Natural killer cell (primary cell): ENCODE data around the gene FAIM2. TPM values are rescaled to one million over a fixed set of nuclear protein-coding genes. Genes with fewer than 3 reads are reported as not detected.

Experiments used
- ATAC-seq, 3 donors: fragments of 150-1000 bp in 2 of 3; fragments of 200-7000 bp in 1 of 3; cut with Tn5 transposase; 1 replicate in 1 of 3; 2 replicates in 2 of 3; pipeline ENCODE4 v1.10.0; 2021; ENCODE audit warnings: mild to moderate bottlenecking in 2 of 3, moderate library complexity in 2 of 3
- DNase-seq, 2 donors: peaks; one replicate each; pipeline versions ENCODE4 v3.0.0 to v3.0.0-alpha.2; 2013 to 2021; ENCODE audit warnings: mixed read lengths in 1 of 2
- H3K27ac ChIP-seq: one replicate; pipeline ENCODE4 v1.5.1; 2013; ENCODE audit warnings: mild to moderate bottlenecking, low read length
- H3K27me3 ChIP-seq: one replicate; pipeline ENCODE4 v1.6.1; 2013; ENCODE audit warnings: low read length; ENCODE audit not compliant: control insufficient read depth, insufficient read depth
- H3K36me3 ChIP-seq: one replicate; pipeline ENCODE4 v1.6.1; 2013; ENCODE audit warnings: low read length; ENCODE audit not compliant: control insufficient read depth, insufficient read depth
- H3K4me1 ChIP-seq: one replicate; pipeline ENCODE4 v1.6.1; 2013; ENCODE audit warnings: low read length; ENCODE audit not compliant: control insufficient read depth, insufficient read depth
- H3K4me3 ChIP-seq: one replicate; pipeline ENCODE4 v1.5.1; 2013; ENCODE audit warnings: low read length
- H3K9me3 ChIP-seq: one replicate; pipeline ENCODE4 v1.6.1; 2013; ENCODE audit warnings: low read length; ENCODE audit not compliant: control insufficient read depth, insufficient read depth
- H3K27ac Mint-ChIP-seq, 2 donors: one replicate each; pipeline ENCODE4 v1.8.0; 2022; ENCODE audit warnings: mild to moderate bottlenecking in 2 of 2, mixed read lengths in 2 of 2, moderate library complexity in 1 of 2
- H3K27me3 Mint-ChIP-seq, 2 donors: one replicate each; pipeline ENCODE4 v1.8.0; 2022; ENCODE audit warnings: low read depth in 2 of 2, mixed read lengths in 2 of 2
- H3K36me3 Mint-ChIP-seq: one replicate; pipeline ENCODE4 v1.8.0; 2022; ENCODE audit warnings: mixed read lengths
- H3K4me1 Mint-ChIP-seq, 2 donors: one replicate each; pipeline ENCODE4 v1.8.0; 2022; ENCODE audit warnings: mixed read lengths in 2 of 2
- H3K4me3 Mint-ChIP-seq: one replicate; pipeline ENCODE4 v1.8.0; 2022; ENCODE audit warnings: mild to moderate bottlenecking, moderate library complexity, mixed read lengths
- H3K9me3 Mint-ChIP-seq, 2 donors: one replicate each; pipeline ENCODE4 v1.8.0; 2022; ENCODE audit warnings: mixed read lengths in 2 of 2
- CTCF ChIP-seq: fragments of 200-600 bp; IDR thresholded peaks from one replicate; pipeline ENCODE4 v1.8.0; 2022; ENCODE audit warnings: antibody characterized with exemption
- WGBS: methylation state at CpG from one replicate; pipeline ENCODE4 v1.1.7; 2013; ENCODE audit warnings: missing lambda C conversion rate; ENCODE audit not compliant: insufficient coverage; 5-methylcytosine and 5-hydroxymethylcytosine counted together
- intact Hi-C: fragments of 100-400 bp; cut with micrococcal nuclease; formaldehyde crosslinking; loops from one replicate; pipeline ENCODE4 v1.14.2; 2022
- total RNA-seq, 4 donors: library from RNA; stranded (reverse); fragments of 120-200 nt in 1 of 4; gene quantifications; one replicate each; pipeline versions ENCODE4 v1.2.3 to v1.2.4, GENCODE V29; 2013 to 2022

Gene FAIM2
- total RNA-seq, 3 donors from 2014 or later (not counting 1 experiment from before 2014, with no cell fraction given): 0.09 to 0.57 TPM; not detected in 1

- WGBS: 76% methylated on average over 2 of the region's 2 CpGs
- no peak for TF ChIP-seq CTCF
- DNase-seq: no peak
- Histone ChIP-seq H3K27me3 (no peaks in the 10 kb centered on the region), H3K9me3 (no peaks in the 10 kb centered on the region), H3K4me3 (no peak overlapping the region), H3K27ac (no peak overlapping the region), H3K36me3 (no peaks in the 10 kb centered on the region), H3K4me1 (no peaks in the 10 kb centered on the region)
- Mint-ChIP-seq H3K9me3 (no peaks in the 10 kb centered on the region), H3K4me1 (no peaks in the 10 kb centered on the region), H3K27ac (no peak overlapping the region), H3K4me3 (no peak overlapping the region), H3K36me3 (no peaks in the 10 kb centered on the region), H3K27me3 (peaks cover 6 to 14% of the 10 kb centered on the region in 2 donors)
- no peak for ATAC-seq
- intact Hi-C loops: no loop called here
These were observed 12.7 kb downstream of the FAIM2 start for GRCh38 chr12:49891012-49891411.

- Mint-ChIP-seq H3K27ac (no peak overlapping the region), H3K36me3 (no peaks in the 10 kb centered on the region), H3K27me3 (peaks cover 14 to 20% of the 10 kb centered on the region in 2 donors), H3K4me1 (no peaks in the 10 kb centered on the region), H3K9me3 (no peaks in the 10 kb centered on the region), H3K4me3 (no peak overlapping the region)
- WGBS: 88% methylated on average over 4 of the region's 4 CpGs
- H3K27me3 ChIP-seq: no peaks in the 10 kb centered on the region
- H3K9me3 ChIP-seq: no peaks in the 10 kb centered on the region
- H3K4me3 ChIP-seq: no peak overlapping the region
- intact Hi-C loops: no loop called here
- no peaks in the 10 kb centered on the region for H3K4me1 ChIP-seq
- no peak overlapping the region for H3K27ac ChIP-seq
- no peak for DNase-seq
- no peak for TF ChIP-seq CTCF
- no peaks in the 10 kb centered on the region for H3K36me3 ChIP-seq
- no peak for ATAC-seq
These were observed 13.6 kb downstream of the FAIM2 start for GRCh38 chr12:49890096-49890461.

GRCh38 chr12:49889361-49890095, 14.2 kb downstream of the FAIM2 start:
- Histone ChIP-seq H3K27me3 (no peaks in the 10 kb centered on the region), H3K4me3 (no peak overlapping the region), H3K27ac (no peak overlapping the region), H3K9me3 (no peaks in the 10 kb centered on the region), H3K36me3 (no peaks in the 10 kb centered on the region), H3K4me1 (no peaks in the 10 kb centered on the region)
- Mint-ChIP-seq H3K27me3 (peaks cover 14 to 20% of the 10 kb centered on the region in 2 donors), H3K36me3 (no peaks in the 10 kb centered on the region), H3K4me1 (no peaks in the 10 kb centered on the region), H3K27ac (no peak overlapping the region), H3K4me3 (no peak overlapping the region), H3K9me3 (no peaks in the 10 kb centered on the region)
- intact Hi-C loops: no loop called here
- no peak for TF ChIP-seq CTCF
- DNase-seq (no peak), ATAC-seq (no peak)
- WGBS: 91% methylated on average over 10 of the region's 10 CpGs
